ENCODE measurements around the gene SLC7A6.

DNA sequence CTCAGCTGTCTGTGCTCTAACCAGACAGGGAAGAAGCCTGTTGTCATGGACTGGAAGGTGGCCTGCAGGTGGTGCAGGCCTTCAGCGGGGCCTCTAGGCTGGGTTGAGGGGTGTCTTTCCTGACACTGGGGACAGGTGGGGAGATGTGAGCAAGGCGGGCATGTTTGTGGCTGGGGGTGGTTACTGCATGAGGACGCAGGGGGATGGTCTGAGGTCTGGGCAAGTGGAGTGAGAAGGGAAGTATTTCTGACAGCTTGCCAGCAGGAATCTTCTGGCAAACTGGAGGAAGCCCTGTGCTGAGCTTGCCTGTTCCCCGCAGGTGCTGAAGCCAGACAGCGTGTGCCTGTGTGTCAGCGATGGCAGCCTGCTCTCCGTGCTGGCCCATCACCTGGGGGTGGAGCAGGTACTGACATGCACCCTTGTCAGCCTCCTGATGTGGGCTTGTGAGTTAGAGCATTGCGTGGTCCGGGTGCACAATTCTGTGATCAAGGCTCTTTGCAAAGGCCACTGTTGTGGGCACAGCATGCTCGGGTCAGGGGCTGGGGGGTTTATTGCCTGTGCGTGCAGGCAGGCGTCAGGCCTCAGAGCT is 82.7 kb downstream of the SLC7A6 start:
- TF ChIP-seq POLR2A (IDR thresholded peaks at IDR 0.05; ENCODE audit: low read length) (no peak), GATA1 (IDR thresholded peaks at IDR 0.05; ENCODE audit: low read depth, low read length) (no peak)

Measured in erythroblast (primary cell).